GM23248 (cell line): ENCODE data around the gene UBE3A.

Experiments
- EZH2 ChIP-seq: fragments of 200-600 bp; sonication (generic); IDR thresholded peaks from 2 replicates; pipeline ENCODE4 v1.6.1; 2018; ENCODE audit warnings: antibody characterized with exemption, mild to moderate bottlenecking; ENCODE audit not compliant: insufficient read depth, poor library complexity, severe bottlenecking
- EZH2phosphoT487 ChIP-seq: fragments of 200-600 bp; sonication (generic); IDR thresholded peaks from 2 replicates; pipeline ENCODE4 v1.6.1; 2018; ENCODE audit warnings: antibody characterized with exemption, moderate library complexity, mild to moderate bottlenecking, low read depth; ENCODE audit not compliant: insufficient read depth

- TF ChIP-seq EZH2 = no peak
- TF ChIP-seq EZH2phosphoT487 = no peak
Measured at GRCh38 chr15:25481208-25481859, 42.5 kb upstream of the UBE3A start.
